Measurements from ENCODE around the gene CEACAM1. TPM values are rescaled to one million over a fixed set of nuclear protein-coding genes. Genes with fewer than 3 reads are reported as not detected.

Gene CEACAM1
- total and polyA plus RNA-seq, 2 of the 13 experiments (the other 11 are each of a cell fraction or from before 2014, with no cell fraction given): 13.5 to 332 TPM

- TF ChIP-seq, protein P1, sequence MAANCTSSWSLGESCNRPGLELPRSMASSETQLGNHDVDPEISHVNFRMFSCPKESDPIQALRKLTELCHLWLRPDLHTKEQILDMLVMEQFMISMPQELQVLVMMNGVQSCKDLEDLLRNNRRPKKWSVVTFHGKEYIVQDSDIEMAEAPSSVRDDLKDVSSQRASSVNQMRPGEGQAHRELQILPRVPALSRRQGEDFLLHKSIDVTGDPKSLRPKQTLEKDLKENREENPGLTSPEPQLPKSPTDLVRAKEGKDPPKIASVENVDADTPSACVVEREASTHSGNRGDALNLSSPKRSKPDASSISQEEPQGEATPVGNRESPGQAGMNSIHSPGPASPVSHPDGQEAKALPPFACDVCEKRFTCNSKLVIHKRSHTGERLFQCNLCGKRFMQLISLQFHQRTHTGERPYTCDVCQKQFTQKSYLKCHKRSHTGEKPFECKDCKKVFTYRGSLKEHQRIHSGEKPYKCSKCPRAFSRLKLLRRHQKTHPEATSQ (CRISPR knock-in tag; IDR thresholded peaks at IDR 0.05; ENCODE audit: borderline replicate concordance): no peak
- TF ChIP-seq CBX1 (IDR thresholded peaks at IDR 0.05; ENCODE audit: low read depth): no peak
Measured at GRCh38 chr19:42531313-42531712, 3.0 kb upstream of the CEACAM1 start (continued).

DNA sequence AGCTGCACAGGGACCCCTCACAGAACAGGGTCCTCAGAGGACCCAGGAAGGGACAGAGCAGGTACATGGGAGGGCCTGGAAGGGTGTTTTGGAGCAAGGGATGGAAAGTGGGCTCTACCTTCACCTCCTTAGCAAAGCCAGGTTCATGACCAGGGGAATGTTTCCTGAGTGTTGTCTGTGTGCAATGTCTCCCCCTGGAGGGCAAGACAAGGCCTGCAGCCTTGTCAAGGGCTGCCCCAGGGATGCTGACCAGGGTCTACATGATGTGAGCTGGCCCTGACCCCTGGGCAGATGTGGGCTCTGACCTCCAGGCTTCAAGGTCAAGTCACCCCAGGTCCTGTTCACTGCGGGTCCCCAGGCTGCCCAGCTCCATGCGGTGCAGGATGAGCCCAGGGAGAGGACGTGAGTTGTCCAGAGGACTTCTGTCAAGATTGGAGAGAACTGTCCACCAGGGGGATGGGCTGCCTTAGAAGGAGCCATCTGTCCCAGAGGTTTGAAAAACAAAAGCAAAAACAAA, 1.0 kb upstream of the CEACAM1 start:
- Histone ChIP-seq H3K27me3 (ENCODE audit: control insufficient read depth in 1 of 2, insufficient read depth in 2 of 2, low read length in 2 of 2) (no peaks in the 10 kb centered on the region; a peak in 1 of 5 replicates), H3K27ac (ENCODE audit: extremely low read length, insufficient read depth, low read length) (peak overlapping the region; percentile 74), H3K9me3 (ENCODE audit: low read length) (no peaks in the 10 kb centered on the region), H3K9ac (ENCODE audit: insufficient read depth, low read depth, low read length) (peak overlapping the region; percentile 81), H3K4me2 (ENCODE audit: low read depth, low read length) (peak overlapping the region; percentile 98), H3K4me1 (ENCODE audit: insufficient read depth, low read length) (peaks cover 49% of the 10 kb centered on the region), H3K79me2 (ENCODE audit: insufficient read depth, low read length) (peaks cover 41% of the 10 kb centered on the region), H4K20me1 (ENCODE audit: insufficient read depth, low read length) (peaks cover 5% of the 10 kb centered on the region), H2AFZ (ENCODE audit: low read length) (no peak overlapping the region), H3K4me3 (replicated peaks in 1 of 3; ENCODE audit: insufficient read depth in 1 of 3, low read depth in 2 of 3, low read length in 3 of 3) (peak overlapping the region; percentile 67 to 83 (median 72)), H3K36me3 (replicated peaks in 1 of 2; ENCODE audit: control insufficient read depth in 1 of 2, insufficient read depth in 2 of 2, low read length in 2 of 2) (peaks cover 4 to 8% of the 10 kb centered on the region in 2 experiments; a peak in 4 of 5 replicates)
- intact Hi-C loops (cut with micrococcal nuclease; ENCODE audit: unreplicated experiment): loop anchor here (1.0 to 2.0 kb wide), 3 partner anchors 40 to 79 kb away; no protein-coding TSS in a partner anchor
- 23% methylated on average over 2 of the region's 3 CpGs for WGBS (ENCODE audit: low lambda C conversion rate)
- ChIA-PET POLR2A (interaction anchor here (0.9 to 5.2 kb wide), 14 partner anchors 10 to 91 kb away, joined by 3 to 90 read pairs (median 12); no protein-coding TSS in a partner anchor), CTCF (ENCODE audit: low intra/inter-chr PET ratio, low total read pairs) (interaction anchor here (0.8 to 3.4 kb wide), 11 partner anchors 10 to 109 kb away, joined by 3 to 99 read pairs (median 5); no protein-coding TSS in a partner anchor)
- no TSS peak for BruUV-seq (replicated peaks)
- DNase-seq (ENCODE audit: low spot score) (peak; percentile 78), ATAC-seq (peak; percentile 84), FAIRE-seq (peak; percentile 72)
- in situ Hi-C loops (cut with HindIII; ENCODE audit: extremely low pct_ligation_motif_present, low pct_unique_long_range_greater_than_20kb): loop anchor here (5.0 kb wide), 1 partner anchor 77 kb away; no protein-coding TSS in a partner anchor
- TF ChIP-seq, protein P2, sequence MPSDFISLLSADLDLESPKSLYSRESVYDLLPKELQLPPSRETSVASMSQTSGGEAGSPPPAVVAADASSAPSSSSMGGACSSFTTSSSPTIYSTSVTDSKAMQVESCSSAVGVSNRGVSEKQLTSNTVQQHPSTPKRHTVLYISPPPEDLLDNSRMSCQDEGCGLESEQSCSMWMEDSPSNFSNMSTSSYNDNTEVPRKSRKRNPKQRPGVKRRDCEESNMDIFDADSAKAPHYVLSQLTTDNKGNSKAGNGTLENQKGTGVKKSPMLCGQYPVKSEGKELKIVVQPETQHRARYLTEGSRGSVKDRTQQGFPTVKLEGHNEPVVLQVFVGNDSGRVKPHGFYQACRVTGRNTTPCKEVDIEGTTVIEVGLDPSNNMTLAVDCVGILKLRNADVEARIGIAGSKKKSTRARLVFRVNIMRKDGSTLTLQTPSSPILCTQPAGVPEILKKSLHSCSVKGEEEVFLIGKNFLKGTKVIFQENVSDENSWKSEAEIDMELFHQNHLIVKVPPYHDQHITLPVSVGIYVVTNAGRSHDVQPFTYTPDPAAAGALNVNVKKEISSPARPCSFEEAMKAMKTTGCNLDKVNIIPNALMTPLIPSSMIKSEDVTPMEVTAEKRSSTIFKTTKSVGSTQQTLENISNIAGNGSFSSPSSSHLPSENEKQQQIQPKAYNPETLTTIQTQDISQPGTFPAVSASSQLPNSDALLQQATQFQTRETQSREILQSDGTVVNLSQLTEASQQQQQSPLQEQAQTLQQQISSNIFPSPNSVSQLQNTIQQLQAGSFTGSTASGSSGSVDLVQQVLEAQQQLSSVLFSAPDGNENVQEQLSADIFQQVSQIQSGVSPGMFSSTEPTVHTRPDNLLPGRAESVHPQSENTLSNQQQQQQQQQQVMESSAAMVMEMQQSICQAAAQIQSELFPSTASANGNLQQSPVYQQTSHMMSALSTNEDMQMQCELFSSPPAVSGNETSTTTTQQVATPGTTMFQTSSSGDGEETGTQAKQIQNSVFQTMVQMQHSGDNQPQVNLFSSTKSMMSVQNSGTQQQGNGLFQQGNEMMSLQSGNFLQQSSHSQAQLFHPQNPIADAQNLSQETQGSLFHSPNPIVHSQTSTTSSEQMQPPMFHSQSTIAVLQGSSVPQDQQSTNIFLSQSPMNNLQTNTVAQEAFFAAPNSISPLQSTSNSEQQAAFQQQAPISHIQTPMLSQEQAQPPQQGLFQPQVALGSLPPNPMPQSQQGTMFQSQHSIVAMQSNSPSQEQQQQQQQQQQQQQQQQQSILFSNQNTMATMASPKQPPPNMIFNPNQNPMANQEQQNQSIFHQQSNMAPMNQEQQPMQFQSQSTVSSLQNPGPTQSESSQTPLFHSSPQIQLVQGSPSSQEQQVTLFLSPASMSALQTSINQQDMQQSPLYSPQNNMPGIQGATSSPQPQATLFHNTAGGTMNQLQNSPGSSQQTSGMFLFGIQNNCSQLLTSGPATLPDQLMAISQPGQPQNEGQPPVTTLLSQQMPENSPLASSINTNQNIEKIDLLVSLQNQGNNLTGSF (CRISPR knock-in tag; IDR thresholded peaks at IDR 0.05): no peak
- TF ChIP-seq TEAD3 (CRISPR knock-in tag; optimal IDR thresholded peaks at IDR 0.05; ENCODE audit: borderline replicate concordance) (peak; percentile 88), JARID2 (CRISPR knock-in tag; IDR thresholded peaks at IDR 0.05; ENCODE audit: insufficient replicate concordance) (no peak), ZNF556 (CRISPR knock-in tag; IDR thresholded peaks at IDR 0.05; ENCODE audit: borderline replicate concordance) (peak; percentile 69; the same call in 1 of the 2 replicates), MTERF4 (CRISPR knock-in tag; IDR thresholded peaks at IDR 0.05) (no peak), ZNF777 (CRISPR knock-in tag; IDR thresholded peaks at IDR 0.05) (no peak), ZSCAN25 (CRISPR knock-in tag; IDR thresholded peaks at IDR 0.05) (no peak), ZNF703 (CRISPR knock-in tag; IDR thresholded peaks at IDR 0.05; ENCODE audit: borderline replicate concordance) (no peak), ZNF232 (CRISPR knock-in tag; IDR thresholded peaks at IDR 0.05; ENCODE audit: borderline replicate concordance) (0 out of 2 replicates have a peak, but pooled peaks have one; percentile 24), ZNF776 (CRISPR knock-in tag; IDR thresholded peaks at IDR 0.05) (no peak), ELF3 (CRISPR knock-in tag; IDR thresholded peaks at IDR 0.05) (peak; percentile 51; the same call in 1 of the 2 replicates), PTBP1 (IDR thresholded peaks at IDR 0.05; ENCODE audit: low read depth, low read length, poor library complexity, severe bottlenecking) (peak; percentile 43), ZNF549 (CRISPR knock-in tag; IDR thresholded peaks at IDR 0.05) (no peak)

Data from HepG2 (cell line).